Stimulated activated CD8-positive, alpha-beta memory T cell treated with anti-CD3 and anti-CD28 coated beads, Interleukin-7, amount 100 ng/mL, for 48 hours (primary cell): ENCODE data around the gene POP4.
A peak's percentile ranks its signal among the peaks of the same experiment; 100 is the strongest.

Experiments
- DNase-seq, 2 donors: peaks; one replicate each; pipeline ENCODE4 v3.0.0-alpha.2; 2020; ENCODE audit warnings: low read depth in 1 of 2; ENCODE audit errors: extremely low read depth in 1 of 2

POP4 gene

GRCh38 chr19:29660835-29661234 is 54.8 kb downstream of the POP4 start:
- no peak for DNase-seq

GRCh38 chr19:29662278-29662603 is 56.2 kb downstream of the POP4 start:
- no peak for DNase-seq

- no peak for DNase-seq
These were observed 56.7 kb downstream of the POP4 start for GRCh38 chr19:29662604-29663404.

GRCh38 chr19:29663861-29664752 is 58.0 kb downstream of the POP4 start:
- no peak for DNase-seq

GRCh38 chr19:29664753-29665214 is 58.7 kb downstream of the POP4 start:
- no peak for DNase-seq

- peak; percentile 73 to 83 for DNase-seq
These were observed 59.2 kb downstream of the POP4 start, which contains the start of gene PLEKHF1 for GRCh38 chr19:29665215-29665825. PLEKHF1 (plus strand) TSS chr19:29665461; CDS start chr19:29673840, 8,379 bp downstream.

- no peak for DNase-seq
These were observed 59.9 kb downstream of the POP4 start for GRCh38 chr19:29665826-29666577.
